H1 (cell line): ENCODE measurements around the gene NAV3. TPM values are rescaled to one million over a fixed set of nuclear protein-coding genes. Genes with fewer than 3 reads are reported as not detected.

Source experiments
- CTCF ChIA-PET: fragments of 300-600 bp; sonication (Branson Sonifier 250); formaldehyde crosslinking; loops from one replicate; lab custom pipeline; 2021; ENCODE audit not compliant: partially characterized antibody; lab: Charles Lee
- POLR2A ChIA-PET: fragments of 300-600 bp; sonication (Branson Sonifier 250); formaldehyde crosslinking; loops from one replicate; lab custom pipeline; 2021; ENCODE audit warnings: inconsistent platforms; ENCODE audit not compliant: partially characterized antibody; lab: Charles Lee
- DNase-seq, 2 experiments: peaks; one replicate each; pipeline versions ENCODE4 v3.0.0 to v3.0.0-alpha.2; 2010 to 2022; ENCODE audit warnings: low spot score in 2 of 2, low read depth in 1 of 2, mixed read lengths in 1 of 2
- FAIRE-seq: peaks from 2 replicates; lab custom pipeline; 2011; peaks lifted over from hg19 to GRCh38; lab: Jason Lieb, UNC
- H2AFZ ChIP-seq: 2 replicates; pipeline ENCODE4 v1.8.1; 2012; ENCODE audit warnings: low read length, inconsistent platforms
- H2AK5ac ChIP-seq: 2 replicates; pipeline ENCODE4 v1.6.1; 2013; ENCODE audit warnings: low read depth, low read length
- H2BK120ac ChIP-seq: replicated peaks from 2 replicates; pipeline ENCODE3; 2013; ENCODE audit warnings: low read depth, low read length, inconsistent platforms
- H2BK12ac ChIP-seq: 2 replicates; pipeline ENCODE4 v1.6.1; 2013; ENCODE audit warnings: low read depth, low read length
- H2BK15ac ChIP-seq: 2 replicates; pipeline ENCODE4 v1.6.1; 2013; ENCODE audit warnings: low read length
- H2BK20ac ChIP-seq: 2 replicates; pipeline ENCODE4 v1.6.1; 2013; ENCODE audit warnings: low read length
- H2BK5ac ChIP-seq: 2 replicates; pipeline ENCODE4 v1.6.1; 2013; ENCODE audit warnings: low read depth, low read length
- H3K14ac ChIP-seq: 2 replicates; pipeline ENCODE4 v1.6.1; 2013; ENCODE audit warnings: inconsistent platforms; ENCODE audit not compliant: insufficient read length
- H3K18ac ChIP-seq: 2 replicates; pipeline ENCODE4 v1.6.1; 2013; ENCODE audit warnings: low read length; ENCODE audit errors: extremely low read depth
- H3K23ac ChIP-seq: 2 replicates; pipeline ENCODE4 v1.6.1; 2013; ENCODE audit warnings: inconsistent platforms; ENCODE audit not compliant: insufficient read length
- H3K23me2 ChIP-seq: 2 replicates; pipeline ENCODE4 v1.6.1; 2013; ENCODE audit warnings: low read depth, low read length
- H3K27ac ChIP-seq: 2 replicates; pipeline ENCODE4 v1.6.1; 2011; ENCODE audit warnings: low read depth, low read length, inconsistent platforms
- H3K27me3 ChIP-seq, 4 experiments: replicated peaks in 1 of 4; 1 replicate in 1 of 4; 2 replicates in 3 of 4; pipeline versions ENCODE4 v1.6.1 to v1.8.1; 2011 to 2013; ENCODE audit warnings: low read length in 3 of 4, mild to moderate bottlenecking in 3 of 4, inconsistent platforms in 2 of 4, mixed read lengths in 2 of 4, moderate library complexity in 1 of 4; ENCODE audit not compliant: control insufficient read depth in 3 of 4, insufficient read depth in 3 of 4; ENCODE audit errors: extremely low read depth in 1 of 4
- H3K36me3 ChIP-seq, 4 experiments: 2 replicates each; pipeline versions ENCODE4 v1.6.1 to v1.8.1; 2011 to 2013; ENCODE audit warnings: mild to moderate bottlenecking in 4 of 4, low read length in 3 of 4, moderate library complexity in 2 of 4, control low read depth in 1 of 4, inconsistent platforms in 1 of 4; ENCODE audit not compliant: insufficient read depth in 4 of 4, control insufficient read depth in 2 of 4
- H3K4ac ChIP-seq: replicated peaks from 2 replicates; pipeline ENCODE3; 2013; ENCODE audit warnings: low read length, low read depth, mixed read lengths, inconsistent platforms; ENCODE audit not compliant: insufficient read length
- H3K4me1 ChIP-seq, 4 experiments: replicated peaks in 1 of 4; 1 replicate in 1 of 4; 2 replicates in 3 of 4; pipeline versions ENCODE4 v1.6.1 to v1.8.1; 2011 to 2013; ENCODE audit warnings: low read length in 3 of 4, inconsistent platforms in 2 of 4, mixed read lengths in 1 of 4; ENCODE audit not compliant: insufficient read depth in 4 of 4, control insufficient read depth in 3 of 4
- H3K4me2 ChIP-seq, 2 experiments: 2 replicates each; pipeline versions ENCODE4 v1.6.1 to v1.8.1; 2011 to 2013; ENCODE audit warnings: low read depth in 2 of 2, low read length in 2 of 2, control low read depth in 1 of 2, inconsistent platforms in 1 of 2, mild to moderate bottlenecking in 1 of 2; ENCODE audit not compliant: insufficient read depth in 1 of 2
- H3K4me3 ChIP-seq, 4 experiments: fragments of 200-600, 300-600 bp in 1 of 4; sonication (generic), shearing (Covaris generic), sonication (Bioruptor Twin) in 1 of 4; 2 replicates each; pipeline versions ENCODE4 v1.5.1 to v1.8.1; 2011 to 2016; ENCODE audit warnings: low read length in 4 of 4, low read depth in 3 of 4, control low read depth in 2 of 4, inconsistent platforms in 2 of 4, mild to moderate bottlenecking in 2 of 4, mixed read lengths in 1 of 4, moderate library complexity in 1 of 4; ENCODE audit not compliant: insufficient read depth in 2 of 4; ENCODE audit errors: extremely low read depth in 1 of 4
- H3K56ac ChIP-seq: replicated peaks from 2 replicates; pipeline ENCODE3; 2013; ENCODE audit warnings: low read depth, mild to moderate bottlenecking, mixed read lengths, low read length, inconsistent platforms; ENCODE audit not compliant: insufficient read length
- H3K79me1 ChIP-seq: 2 replicates; pipeline ENCODE4 v1.6.1; 2013; ENCODE audit warnings: low read depth, low read length, control low read depth
- H3K79me2 ChIP-seq, 2 experiments: 2 replicates each; pipeline versions ENCODE4 v1.6.1 to v1.8.1; 2012 to 2013; ENCODE audit warnings: low read length in 2 of 2, mild to moderate bottlenecking in 2 of 2, inconsistent platforms in 1 of 2; ENCODE audit not compliant: insufficient read depth in 2 of 2, control insufficient read depth in 1 of 2
- H3K9ac ChIP-seq, 4 experiments: replicated peaks in 1 of 4; 1 replicate in 1 of 4; 2 replicates in 3 of 4; pipeline versions ENCODE4 v1.6.1 to v1.8.1; 2011 to 2013; ENCODE audit warnings: low read depth in 3 of 4, low read length in 3 of 4, control low read depth in 2 of 4, mild to moderate bottlenecking in 2 of 4, moderate library complexity in 2 of 4, inconsistent platforms in 1 of 4; ENCODE audit errors: extremely low read depth in 1 of 4
- H3K9me3 ChIP-seq, 2 experiments: 2 replicates each; pipeline versions ENCODE4 v1.6.1 to v1.8.1; 2012 to 2013; ENCODE audit warnings: mild to moderate bottlenecking in 2 of 2, moderate library complexity in 2 of 2, control low read depth in 1 of 2, inconsistent platforms in 1 of 2, low read depth in 1 of 2, low read length in 1 of 2, mixed read lengths in 1 of 2; ENCODE audit not compliant: insufficient read depth in 2 of 2
- H4K20me1 ChIP-seq, 2 experiments: replicated peaks in 1 of 2; 2 replicates each; pipeline versions ENCODE3 to v1.8.1; 2011 to 2013; ENCODE audit warnings: inconsistent platforms in 2 of 2, low read length in 2 of 2, mild to moderate bottlenecking in 1 of 2; ENCODE audit not compliant: insufficient read depth in 2 of 2, control insufficient read depth in 1 of 2
- H4K5ac ChIP-seq: 2 replicates; pipeline ENCODE4 v1.6.1; 2013; ENCODE audit warnings: low read length, low read depth, mixed read lengths, inconsistent platforms; ENCODE audit not compliant: insufficient read length
- H4K8ac ChIP-seq: 2 replicates; pipeline ENCODE4 v1.8.0; 2013; ENCODE audit warnings: mild to moderate bottlenecking, moderate library complexity, low read length, inconsistent platforms; ENCODE audit not compliant: insufficient read depth; ENCODE audit errors: extremely low read depth
- H4K91ac ChIP-seq: replicated peaks from 2 replicates; pipeline ENCODE3; 2013; ENCODE audit warnings: low read length, mixed read lengths, inconsistent platforms; ENCODE audit not compliant: insufficient read length
- ASH2L ChIP-seq: fragments of 200-600, 300-600 bp; sonication (generic); IDR thresholded peaks from one replicate; pipeline ENCODE4 v1.7.1; 2017; ENCODE audit warnings: low read length
- BCL11A ChIP-seq, 2 experiments: IDR thresholded peaks; one replicate each; pipeline ENCODE4 v1.6.1; 2011; ENCODE audit warnings: low read depth in 2 of 2, low read length in 2 of 2, mild to moderate bottlenecking in 2 of 2
- CBX8 ChIP-seq: fragments of 300-800, 300-1000 bp; sonication (generic); IDR thresholded peaks from 2 replicates; pipeline ENCODE4 v1.7.1; 2016; ENCODE audit warnings: low read depth, low read length, borderline replicate concordance
- EZH2 ChIP-seq: fragments of 200-600 bp; sonication (generic); IDR thresholded peaks from 2 replicates; pipeline ENCODE4 v1.7.1; 2012; ENCODE audit warnings: low read depth, mild to moderate bottlenecking, moderate library complexity, low read length, inconsistent platforms; ENCODE audit not compliant: severe bottlenecking
- RBBP5 ChIP-seq: IDR thresholded peaks from 2 replicates; pipeline ENCODE4 v1.7.1; 2012; ENCODE audit warnings: low read depth, mild to moderate bottlenecking, inconsistent platforms, low read length, moderate library complexity, borderline replicate concordance
- RFX5 ChIP-seq: IDR thresholded peaks from 2 replicates; pipeline ENCODE4 v1.6.1; 2011; ENCODE audit warnings: low read depth, low read length, improper control_type of control experiment, borderline replicate concordance
- SIN3A ChIP-seq, 2 experiments: IDR thresholded peaks in 1 of 2; conservative IDR thresholded peaks in 1 of 2; 2 replicates each; pipeline ENCODE4 v1.6.1; 2011 to 2012; ENCODE audit warnings: low read length in 2 of 2, improper control_type of control experiment in 1 of 2, low read depth in 1 of 2, mild to moderate bottlenecking in 1 of 2
- SIX5 ChIP-seq: IDR thresholded peaks from 2 replicates; pipeline ENCODE4 v1.6.1; 2011; ENCODE audit warnings: mild to moderate bottlenecking, low read depth, low read length
- WGBS, 2 experiments: shearing (Covaris generic) in 1 of 2; methylation state at CpG; one replicate each; pipeline versions ENCODE4 v1.1.6 to v1.1.7; 2013 to 2015; ENCODE audit warnings: low lambda C conversion rate in 2 of 2, mixed read lengths in 2 of 2, inconsistent platforms in 1 of 2, low coverage in 1 of 2, missing lambda C conversion rate in 1 of 2; ENCODE audit not compliant: insufficient replicate concordance in 2 of 2, insufficient coverage in 1 of 2, insufficient read length in 1 of 2; ENCODE audit errors: extremely low coverage in 1 of 2, missing lambda C conversion rate in 1 of 2; 5-methylcytosine and 5-hydroxymethylcytosine counted together
- polyA plus RNA-seq, 7 experiments: library from polyadenylated mRNA; depleted of rRNA in 3 of 7; stranded (reverse) in 5 of 7; unstranded in 2 of 7; fragments of >200 nt in 5 of 7; fragments of 200-250 nt in 2 of 7; gene quantifications; 1 replicate in 5 of 7; 2 replicates in 1 of 7; 4 replicates in 1 of 7; pipeline versions ENCODE4 v1.2.1 to v1.2.3, GENCODE V29; 2011 to 2013; ENCODE audit warnings: missing spikeins in 2 of 7, mixed read lengths in 2 of 7
- total RNA-seq: library from RNA; stranded (reverse); fragmentation: NEBNext Ultra II Directional; extraction: Animal tissue kit (Norgen Biotek cat#: 25700); gene quantifications from 2 replicates; pipeline ENCODE4 v1.2.1, GENCODE V29; 2021
- TF ChIP-seq, protein P1 (sequence below): IDR thresholded peaks from 2 replicates; pipeline ENCODE4 v1.6.1; 2012; ENCODE audit warnings: low read length, inconsistent platforms

Gene NAV3
- total and polyA plus RNA-seq, 2 of the 8 experiments (the other 6 are each of a cell fraction or from before 2014, with no cell fraction given), result 0.47 to 5.0 TPM

DNA sequence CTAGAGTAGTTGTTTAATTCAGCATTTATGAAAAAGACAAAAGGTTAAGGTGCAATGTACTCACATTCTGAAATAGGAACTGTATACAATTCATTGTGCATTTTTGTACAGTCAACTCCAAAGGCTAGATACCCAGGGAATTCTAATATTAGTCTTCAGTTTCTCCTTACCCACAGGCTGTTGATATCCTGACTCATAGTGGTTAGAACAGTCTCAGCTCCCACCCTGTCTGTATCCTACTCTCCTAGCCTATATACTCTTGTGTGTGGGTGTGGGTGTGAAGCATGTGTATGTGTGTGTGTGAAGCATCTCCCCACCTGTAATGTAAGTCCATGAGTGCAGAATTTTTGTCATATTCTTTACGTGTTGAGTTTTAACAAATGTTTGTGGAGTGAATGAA lies 229.5 kb downstream of the NAV3 start:
- H3K23ac ChIP-seq, result no peak overlapping the region
- 80% methylated on average over 1 of the region's 1 CpG; no CpG with 5 or more reads in 1 of the 2 experiments for WGBS, 2 experiments
- no peaks in the 10 kb centered on the region for H3K9me3 ChIP-seq
- H3K18ac ChIP-seq, result no peak overlapping the region
- DNase-seq (no peak), FAIRE-seq (no peak)
- no peak overlapping the region for H2BK12ac ChIP-seq
- H3K4me3 ChIP-seq, result no peak overlapping the region
- no peak overlapping the region for H2BK20ac ChIP-seq
- H3K4me1 ChIP-seq, result no peaks in the 10 kb centered on the region
- no peak overlapping the region for H4K91ac ChIP-seq
- no peaks in the 10 kb centered on the region for H3K27me3 ChIP-seq
- no peaks in the 10 kb centered on the region; the same call in 1 of the 2 replicates for H3K23me2 ChIP-seq
- no peak overlapping the region for H3K14ac ChIP-seq
- no peak overlapping the region for H2BK15ac ChIP-seq
- no peak for TF ChIP-seq RFX5
- no peak for TF ChIP-seq RBBP5
- TF ChIP-seq CBX8, result no peak
- no peak for TF ChIP-seq ASH2L
- no peak for TF ChIP-seq SIN3A (conservative IDR thresholded peaks at IDR 0.05 in 1 of 2, IDR thresholded peaks at IDR 0.05 in 1 of 2; ENCODE audit: low read depth in 1 of 2, low read length in 2 of 2)
- no peak for TF ChIP-seq SIX5
- no peak for TF ChIP-seq EZH2
- TF ChIP-seq, protein P1, sequence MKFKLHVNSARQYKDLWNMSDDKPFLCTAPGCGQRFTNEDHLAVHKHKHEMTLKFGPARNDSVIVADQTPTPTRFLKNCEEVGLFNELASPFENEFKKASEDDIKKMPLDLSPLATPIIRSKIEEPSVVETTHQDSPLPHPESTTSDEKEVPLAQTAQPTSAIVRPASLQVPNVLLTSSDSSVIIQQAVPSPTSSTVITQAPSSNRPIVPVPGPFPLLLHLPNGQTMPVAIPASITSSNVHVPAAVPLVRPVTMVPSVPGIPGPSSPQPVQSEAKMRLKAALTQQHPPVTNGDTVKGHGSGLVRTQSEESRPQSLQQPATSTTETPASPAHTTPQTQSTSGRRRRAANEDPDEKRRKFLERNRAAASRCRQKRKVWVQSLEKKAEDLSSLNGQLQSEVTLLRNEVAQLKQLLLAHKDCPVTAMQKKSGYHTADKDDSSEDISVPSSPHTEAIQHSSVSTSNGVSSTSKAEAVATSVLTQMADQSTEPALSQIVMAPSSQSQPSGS, result no peak
- TF ChIP-seq BCL11A (IDR thresholded peaks at IDR 0.05; ENCODE audit: low read depth in 2 of 2, low read length in 2 of 2), result no peak
- H2AFZ ChIP-seq, result no peak overlapping the region
- H3K79me2 ChIP-seq, result no peaks in the 10 kb centered on the region
- no peaks in the 10 kb centered on the region for H3K79me1 ChIP-seq
- H3K56ac ChIP-seq, result no peak overlapping the region
- no peaks in the 10 kb centered on the region for H3K36me3 ChIP-seq
- no peak overlapping the region for H3K4me2 ChIP-seq
- no peak overlapping the region for H3K4ac ChIP-seq
- no peak overlapping the region for H3K9ac ChIP-seq
- no peak overlapping the region for H4K5ac ChIP-seq
- no peak overlapping the region for H2BK5ac ChIP-seq
- H3K27ac ChIP-seq, result no peak overlapping the region
- ChIA-PET POLR2A (no interaction called here), CTCF (no interaction called here)
- no peak overlapping the region for H2BK120ac ChIP-seq
- H4K20me1 ChIP-seq, result no peaks in the 10 kb centered on the region
- H4K8ac ChIP-seq, result no peak overlapping the region
- no peak overlapping the region for H2AK5ac ChIP-seq
